GM23338 (cell line): ENCODE measurements around the gene FAM118B. TPM values are rescaled to one million over a fixed set of nuclear protein-coding genes. Genes with fewer than 3 reads are reported as not detected.

ENCODE experiments used
- ATAC-seq: fragments of 200-7000 bp; cut with Tn5 transposase; 3 replicates; pipeline ENCODE4 v1.9.1; 2020
- DNase-seq: peaks from one replicate; pipeline ENCODE4 v3.0.0-alpha.2; 2015; ENCODE audit warnings: low spot score
- H2AFZ ChIP-seq: fragments of 200-600 bp; sonication (generic); 2 replicates; pipeline ENCODE4 v1.8.0; 2016; ENCODE audit warnings: antibody characterized with exemption, mild to moderate bottlenecking, moderate library complexity
- H3F3A ChIP-seq: fragments of 200-600 bp; sonication (generic); replicated peaks from 2 replicates; pipeline ENCODE4 v1.8.0; 2017; ENCODE audit warnings: antibody characterized with exemption, mixed run types, low read depth
- H3K27ac ChIP-seq: fragments of 200-600 bp; sonication (generic); 2 replicates; pipeline ENCODE4 v1.6.1; 2016; ENCODE audit warnings: low read depth
- H3K27me3 ChIP-seq: fragments of 200-600 bp; sonication (generic); 2 replicates; pipeline ENCODE4 v1.8.0; 2016; ENCODE audit warnings: mild to moderate bottlenecking, mixed run types, moderate library complexity; ENCODE audit not compliant: insufficient read depth
- H3K36me3 ChIP-seq: fragments of 200-600 bp; sonication (generic); 2 replicates; pipeline ENCODE4 v1.8.0; 2016; ENCODE audit warnings: mild to moderate bottlenecking; ENCODE audit not compliant: insufficient read depth
- H3K4me1 ChIP-seq: fragments of 200-600 bp; sonication (generic); 2 replicates; pipeline ENCODE4 v1.8.0; 2016; ENCODE audit warnings: mild to moderate bottlenecking, moderate library complexity; ENCODE audit not compliant: insufficient read depth
- H3K4me2 ChIP-seq: fragments of 200-600 bp; sonication (generic); 2 replicates; pipeline ENCODE4 v1.7.1; 2017; ENCODE audit warnings: mixed run types
- H3K4me3 ChIP-seq: fragments of 200-600 bp; sonication (generic); 2 replicates; pipeline ENCODE4 v1.6.1; 2016; ENCODE audit warnings: mixed run types
- H3K79me2 ChIP-seq: fragments of 200-600 bp; sonication (generic); replicated peaks from 2 replicates; pipeline ENCODE4 v1.8.0; 2017; ENCODE audit warnings: mild to moderate bottlenecking; ENCODE audit not compliant: insufficient read depth
- H3K9me2 ChIP-seq: fragments of 200-600 bp; sonication (generic); 2 replicates; pipeline ENCODE4 v1.8.0; 2017; ENCODE audit not compliant: insufficient read depth
- H4K20me1 ChIP-seq: fragments of 200-600 bp; sonication (generic); replicated peaks from 2 replicates; pipeline ENCODE4 v1.8.0; 2017; ENCODE audit warnings: mild to moderate bottlenecking; ENCODE audit not compliant: insufficient read depth
- H3K27ac Mint-ChIP-seq: 2 replicates; pipeline ENCODE4 v1.8.0; 2020; ENCODE audit warnings: inconsistent platforms, mild to moderate bottlenecking, moderate library complexity, mixed read lengths
- H3K27me3 Mint-ChIP-seq: 3 replicates; pipeline ENCODE4 v1.8.0; 2022; ENCODE audit warnings: low read depth, mild to moderate bottlenecking, moderate library complexity, mixed read lengths, inconsistent platforms; ENCODE audit not compliant: insufficient read depth, poor library complexity
- H3K36me3 Mint-ChIP-seq: 3 replicates; pipeline ENCODE4 v1.8.0; 2021; ENCODE audit warnings: low read depth, mild to moderate bottlenecking, inconsistent platforms, moderate library complexity, mixed read lengths
- H3K4me1 Mint-ChIP-seq: 3 replicates; pipeline ENCODE4 v1.8.0; 2020; ENCODE audit warnings: mild to moderate bottlenecking, inconsistent platforms, mixed read lengths
- H3K4me3 Mint-ChIP-seq: 3 replicates; pipeline ENCODE4 v1.8.0; 2021; ENCODE audit warnings: moderate library complexity, mild to moderate bottlenecking, inconsistent platforms, mixed read lengths
- H3K9me3 Mint-ChIP-seq: 3 replicates; pipeline ENCODE4 v1.8.0; 2020; ENCODE audit warnings: moderate library complexity, mild to moderate bottlenecking, inconsistent platforms, mixed read lengths
- CREB1 ChIP-seq: fragments of 250-450 bp; sonication (Bioruptor Pico); IDR thresholded peaks from 2 replicates; pipeline ENCODE4 v1.5.0; 2020; ENCODE audit warnings: low read depth, mild to moderate bottlenecking, moderate library complexity
- CTCF ChIP-seq, 2 experiments: fragments of 200-600 bp in 1 of 2; sonication (generic) in 1 of 2; conservative IDR thresholded peaks; 2 replicates each; pipeline versions ENCODE4 v1.5.1 to v1.6.1; 2016 to 2017; ENCODE audit warnings: antibody characterized with exemption in 2 of 2, low read depth in 2 of 2, mild to moderate bottlenecking in 2 of 2, moderate library complexity in 1 of 2
- ETS1 ChIP-seq: IDR thresholded peaks from 2 replicates; pipeline ENCODE4 v1.6.1; 2016; ENCODE audit warnings: antibody characterized with exemption
- EZH2 ChIP-seq: fragments of 200-600 bp; sonication (generic); IDR thresholded peaks from one replicate; pipeline ENCODE4 v1.8.0; 2017; ENCODE audit warnings: antibody characterized with exemption, mild to moderate bottlenecking, low read depth; ENCODE audit not compliant: unreplicated experiment
- EZH2phosphoT487 ChIP-seq: fragments of 200-600 bp; sonication (generic); IDR thresholded peaks from one replicate; pipeline ENCODE4 v1.8.1; 2018; ENCODE audit warnings: antibody characterized with exemption; ENCODE audit not compliant: unreplicated experiment
- JUNB ChIP-seq: IDR thresholded peaks from one replicate; pipeline ENCODE4 v1.6.1; 2016; ENCODE audit warnings: antibody characterized with exemption; ENCODE audit not compliant: unreplicated experiment
- NANOG ChIP-seq: IDR thresholded peaks from 2 replicates; pipeline ENCODE4 v1.6.1; 2016; ENCODE audit warnings: antibody characterized with exemption, borderline replicate concordance
- POLR2AphosphoS5 ChIP-seq: IDR thresholded peaks from 2 replicates; pipeline ENCODE4 v1.6.1; 2016; ENCODE audit warnings: antibody characterized with exemption, low read depth
- REST ChIP-seq: IDR thresholded peaks from one replicate; pipeline ENCODE4 v1.6.1; 2018; ENCODE audit warnings: antibody characterized with exemption; ENCODE audit not compliant: unreplicated experiment
- STAT1 ChIP-seq: IDR thresholded peaks from one replicate; pipeline ENCODE4 v1.6.1; 2016; ENCODE audit warnings: antibody characterized with exemption; ENCODE audit not compliant: unreplicated experiment
- ZNF114 ChIP-seq: fragments of 250-450 bp; sonication (Bioruptor Pico); IDR thresholded peaks from 2 replicates; pipeline ENCODE4 v1.5.0; 2020; ENCODE audit warnings: mild to moderate bottlenecking, moderate library complexity
- ZNF331 ChIP-seq: fragments of 250-450 bp; sonication (Bioruptor Pico); IDR thresholded peaks from 2 replicates; pipeline ENCODE4 v1.5.0; 2020; ENCODE audit warnings: low read depth, mild to moderate bottlenecking, moderate library complexity
- ZNF462 ChIP-seq: fragments of 250-450 bp; sonication (Bioruptor Pico); IDR thresholded peaks from 2 replicates; pipeline ENCODE4 v1.5.0; 2020; ENCODE audit warnings: mild to moderate bottlenecking, moderate library complexity
- polyA plus RNA-seq: library from polyadenylated mRNA; unstranded; fragments of >200 nt; fragmentation: Nextera tagmentation; extraction: Ambion mirVana; gene quantifications from 2 replicates; pipeline ENCODE4 v1.2.1, GENCODE V29; 2016
- total RNA-seq: library from RNA; depleted of rRNA; stranded (reverse); fragments of >200 nt; shearing (Covaris generic); gene quantifications from 2 replicates; pipeline ENCODE4 v1.2.3, GENCODE V29; 2014

Gene FAM118B
- total and polyA plus RNA-seq, 2 experiments from 2014 or later, result 33.7 to 43.4 TPM

- H3K27me3 Mint-ChIP-seq, result peaks cover 28% of the 10 kb centered on the region
Measured at GRCh38 chr11:126281245-126281644, 69.7 kb downstream of the FAM118B start.

More at GRCh38 chr11:126281245-126281644, 69.7 kb downstream of the FAM118B start:
- ATAC-seq, result no peak
- Histone ChIP-seq H4K20me1 (no peaks in the 10 kb centered on the region), H3K27me3 (peaks cover 19% of the 10 kb centered on the region), H3K4me3 (no peak overlapping the region), H3F3A (peaks cover 10% of the 10 kb centered on the region), H3K9me2 (no peaks in the 10 kb centered on the region), H3K4me1 (0 out of 2 replicates have a peak, but pooled peaks cover 7% of the 10 kb centered on the region), H3K79me2 (no peaks in the 10 kb centered on the region), H3K4me2 (no peak overlapping the region), H3K36me3 (no peaks in the 10 kb centered on the region), H2AFZ (no peak overlapping the region), H3K27ac (no peak overlapping the region)
- no peak for TF ChIP-seq POLR2AphosphoS5
- TF ChIP-seq STAT1, result no peak
- TF ChIP-seq ETS1, result no peak
- TF ChIP-seq CREB1, result no peak
- no peak for TF ChIP-seq ZNF114
- TF ChIP-seq EZH2phosphoT487, result no peak
- TF ChIP-seq NANOG, result no peak
- no peak for TF ChIP-seq ZNF462
- no peak for TF ChIP-seq CTCF (conservative IDR thresholded peaks at IDR 0.05; ENCODE audit: low read depth in 2 of 2)
- no peak for TF ChIP-seq REST
- no peak for TF ChIP-seq ZNF331
- TF ChIP-seq JUNB, result no peak
- TF ChIP-seq EZH2, result no peak
- peaks cover 15% of the 10 kb centered on the region for H3K4me1 Mint-ChIP-seq
- H3K36me3 Mint-ChIP-seq, result peaks cover 20% of the 10 kb centered on the region
- DNase-seq, result no peak
- H3K9me3 Mint-ChIP-seq, result no peaks in the 10 kb centered on the region; the same call in 2 of the 3 replicates
- peak overlapping the region; percentile 89; the same call in 1 of the 3 replicates for H3K4me3 Mint-ChIP-seq
- no peak overlapping the region for H3K27ac Mint-ChIP-seq
